ENCODE results near the gene NKD1. TPM values are rescaled to one million over a fixed set of nuclear protein-coding genes. Genes with fewer than 3 reads are reported as not detected.

NKD1 gene
- total and polyA plus RNA-seq, 2 of the 8 experiments (the other 6 are each of a cell fraction or from before 2014, with no cell fraction given): 0.70 to 4.5 TPM

DNA sequence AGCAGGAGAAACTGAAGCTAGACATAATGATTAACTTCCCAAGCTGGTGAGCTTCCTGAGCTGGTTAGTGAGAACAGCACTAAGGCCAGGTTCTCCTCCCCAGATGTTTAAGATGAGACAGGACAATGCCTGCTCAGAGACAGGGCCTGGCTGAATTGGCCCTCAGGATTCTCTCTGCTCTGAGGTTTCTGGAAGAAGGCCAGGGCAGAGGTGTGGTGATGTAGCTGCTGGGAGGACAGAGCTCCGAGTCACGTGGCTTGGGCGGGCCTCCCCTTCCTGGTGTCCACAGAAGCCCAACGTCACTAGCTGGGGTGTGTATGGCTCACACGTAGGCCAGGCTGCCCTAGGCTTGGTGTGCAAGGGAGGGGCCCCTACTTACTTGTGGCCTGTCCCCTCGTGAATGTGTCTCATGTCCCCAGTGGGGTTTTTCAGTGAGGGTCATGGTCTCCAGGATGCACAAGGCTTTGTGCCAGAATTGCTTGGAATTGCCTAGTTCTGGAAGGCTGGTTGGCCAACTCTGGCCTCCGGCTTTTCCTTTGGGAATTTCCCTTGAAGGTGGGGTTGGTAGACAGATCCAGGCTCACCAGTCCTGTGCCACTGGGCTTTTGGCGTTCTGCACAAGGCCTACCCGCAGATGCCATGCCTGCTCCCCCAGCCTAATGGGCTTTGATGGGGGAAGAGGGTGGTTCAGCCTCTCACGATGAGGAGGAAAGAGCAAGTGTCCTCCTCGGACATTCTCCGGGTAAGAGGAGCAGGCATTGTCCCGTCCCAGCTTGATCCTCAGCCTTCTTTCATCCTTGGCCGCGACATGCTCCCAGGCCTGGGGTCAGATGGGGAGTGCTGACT is 148.6 kb downstream of the NKD1 start (continued):
- TF ChIP-seq KDM4A (IDR thresholded peaks at IDR 0.05; ENCODE audit: low read depth, low read length, severe bottlenecking) (no peak), SAP30 (IDR thresholded peaks at IDR 0.05; ENCODE audit: insufficient read depth, insufficient replicate concordance, low read length) (no peak), RBBP5 (IDR thresholded peaks at IDR 0.05; ENCODE audit: borderline replicate concordance, low read depth, low read length) (no peak), JUND (IDR thresholded peaks at IDR 0.05; ENCODE audit: low read length) (no peak), CHD1 (IDR thresholded peaks at IDR 0.05; ENCODE audit: low read depth, low read length) (no peak), CBX8 (IDR thresholded peaks at IDR 0.05; ENCODE audit: borderline replicate concordance, low read depth, low read length) (no peak), NANOG (IDR thresholded peaks at IDR 0.05; ENCODE audit: insufficient read depth, low read depth, low read length, poor library complexity, severe bottlenecking) (no peak), RNF2 (IDR thresholded peaks at IDR 0.05; ENCODE audit: borderline replicate concordance, low read depth, low read length, missing control alignments, poor library complexity, severe bottlenecking) (no peak)

All from H1 (cell line).